ENCODE data around the gene NFIB.

The NFIB gene

DNA sequence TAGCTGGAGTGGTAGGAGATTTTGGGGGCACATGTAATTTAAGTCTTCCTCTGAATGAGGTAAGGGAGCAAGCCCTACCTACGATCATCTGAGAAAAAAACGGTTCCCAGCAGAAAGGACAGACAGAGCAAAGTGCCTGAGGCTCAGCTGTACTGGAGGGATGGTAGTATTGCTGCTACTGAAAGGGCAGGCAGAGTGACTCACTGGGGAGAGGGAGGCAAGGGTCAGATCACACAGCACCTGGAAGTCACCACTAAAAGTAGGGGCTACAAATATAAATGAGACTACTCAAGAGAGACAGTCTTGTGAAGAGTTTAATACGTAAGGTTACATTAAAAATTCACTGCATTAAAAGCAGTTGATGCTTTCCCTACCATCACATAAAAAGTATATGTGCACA, 75.9 kb downstream of the NFIB start:
- Mint-ChIP-seq H3K9me3 (no peaks in the 10 kb centered on the region), H3K36me3 (ENCODE audit: low read depth) (peaks cover 4% of the 10 kb centered on the region), H3K4me1 (peaks cover 59% of the 10 kb centered on the region), H3K4me3 (no peak overlapping the region), H3K27ac (peak overlapping the region; percentile 8 to 41 (median 22)), H3K27me3 (ENCODE audit: low read depth) (no peaks in the 10 kb centered on the region)
- TF ChIP-seq CTCF (IDR thresholded peaks at IDR 0.05; ENCODE audit: unreplicated experiment in 3 of 3): no peak

DNA sequence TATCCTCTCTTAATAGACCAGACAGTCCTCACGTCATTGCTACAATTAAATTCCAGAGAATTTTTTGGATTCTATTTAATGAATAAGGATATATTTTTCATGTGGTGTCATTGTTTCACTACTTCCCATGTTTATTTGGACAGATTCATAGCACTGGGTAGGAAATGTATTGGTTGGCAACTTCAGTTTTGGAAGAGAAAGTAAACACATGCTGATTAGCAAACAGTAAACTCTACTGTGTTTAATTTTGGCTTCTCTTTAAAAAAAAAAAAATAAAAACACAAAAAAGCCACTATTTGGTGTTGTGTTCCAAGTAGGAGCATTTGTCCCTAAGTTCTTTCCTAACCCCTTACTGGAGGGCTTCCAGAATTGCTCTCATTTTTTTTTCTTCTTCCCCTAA, 77.3 kb downstream of the NFIB start:
- H3K4me3 Mint-ChIP-seq: no peak overlapping the region
- H3K27me3 Mint-ChIP-seq (ENCODE audit: low read depth): no peaks in the 10 kb centered on the region
- H3K9me3 Mint-ChIP-seq: no peaks in the 10 kb centered on the region
- H3K4me1 Mint-ChIP-seq: peaks cover 48% of the 10 kb centered on the region
- H3K27ac Mint-ChIP-seq: peak overlapping the region in 1 of 3 experiments; percentile 22
- H3K36me3 Mint-ChIP-seq (ENCODE audit: low read depth): peaks cover 4% of the 10 kb centered on the region
- TF ChIP-seq CTCF (IDR thresholded peaks at IDR 0.05; ENCODE audit: unreplicated experiment in 3 of 3): no peak

DNA sequence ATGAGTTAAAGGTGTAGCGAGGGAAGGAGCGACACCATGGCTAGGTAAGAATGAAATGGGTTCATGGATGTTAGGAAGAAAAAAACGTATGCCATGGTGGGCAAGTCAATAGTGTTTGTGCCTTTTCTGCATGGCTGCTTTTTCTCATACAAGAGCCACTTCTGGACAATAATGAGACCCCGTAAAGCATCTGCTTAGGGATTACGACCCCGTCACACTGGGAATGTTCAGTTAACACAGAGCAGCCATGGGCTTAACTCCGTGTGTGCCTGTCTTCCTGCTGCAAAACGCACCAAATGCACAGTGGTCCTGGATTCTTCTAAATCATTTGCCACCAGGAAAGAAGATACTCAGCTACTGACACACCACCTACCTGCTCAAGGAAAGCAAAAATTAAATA, 81.8 kb downstream of the NFIB start:
- peaks cover 4% of the 10 kb centered on the region for H3K4me1 Mint-ChIP-seq
- no peaks in the 10 kb centered on the region for H3K9me3 Mint-ChIP-seq
- no peak for TF ChIP-seq CTCF (IDR thresholded peaks at IDR 0.05; ENCODE audit: unreplicated experiment in 3 of 3)
- no peaks in the 10 kb centered on the region for H3K27me3 Mint-ChIP-seq (ENCODE audit: low read depth)
- no peak overlapping the region for H3K27ac Mint-ChIP-seq
- no peak overlapping the region for H3K4me3 Mint-ChIP-seq
- peaks cover 8% of the 10 kb centered on the region for H3K36me3 Mint-ChIP-seq (ENCODE audit: low read depth)

GRCh38 chr9:14231196-14231990, 82.5 kb downstream of the NFIB start:
- Mint-ChIP-seq H3K27me3 (ENCODE audit: low read depth) (no peaks in the 10 kb centered on the region), H3K27ac (no peak overlapping the region), H3K4me3 (no peak overlapping the region), H3K4me1 (no peaks in the 10 kb centered on the region), H3K36me3 (ENCODE audit: low read depth) (peaks cover 12% of the 10 kb centered on the region), H3K9me3 (no peaks in the 10 kb centered on the region)
- TF ChIP-seq CTCF (IDR thresholded peaks at IDR 0.05; ENCODE audit: unreplicated experiment in 3 of 3): no peak

DNA sequence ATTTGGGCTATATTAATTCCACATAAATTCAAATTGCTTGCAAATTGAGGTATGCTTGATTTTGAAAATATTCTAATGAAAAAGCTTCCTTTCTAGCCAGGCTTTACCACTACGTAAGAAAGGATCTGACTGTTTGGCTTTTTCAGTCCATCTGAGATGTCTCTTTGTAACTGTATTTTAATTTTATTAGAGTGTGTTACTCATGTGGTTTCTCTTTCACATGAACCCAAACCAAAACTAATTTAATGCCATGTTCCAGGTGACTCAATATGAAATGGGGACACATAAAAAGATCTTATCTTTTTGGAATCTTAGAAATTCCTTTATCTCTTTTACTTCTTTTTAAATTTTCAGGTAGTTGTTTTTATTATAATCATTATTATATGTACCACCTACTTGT, 85.3 kb downstream of the NFIB start:
- H3K27me3 Mint-ChIP-seq (ENCODE audit: low read depth): no peaks in the 10 kb centered on the region
- H3K4me3 Mint-ChIP-seq: no peak overlapping the region
- H3K27ac Mint-ChIP-seq: no peak overlapping the region
- H3K36me3 Mint-ChIP-seq (ENCODE audit: low read depth): peaks cover 16% of the 10 kb centered on the region
- H3K9me3 Mint-ChIP-seq: no peaks in the 10 kb centered on the region
- no peak for TF ChIP-seq CTCF (IDR thresholded peaks at IDR 0.05; ENCODE audit: unreplicated experiment in 3 of 3)
- peaks cover 5% of the 10 kb centered on the region for H3K4me1 Mint-ChIP-seq
